Lower leg skin (tissue), 4 donors: ENCODE results near the gene PDCD1. TPM values are rescaled to one million over a fixed set of nuclear protein-coding genes. Genes with fewer than 3 reads are reported as not detected.
"Not testable (repeated sequence)": the region's sequence is repeated elsewhere in the genome, so short reads cannot be mapped to it uniquely, and the experiment has no call there.

Experiments used
- DNase-seq, 2 donors: peaks; one replicate each; pipeline ENCODE4 v3.0.0-alpha.2; 2019; ENCODE audit warnings: low spot score in 2 of 2
- H3K4me3 ChIP-seq: fragments of 200-600 bp; sonication (generic); 2 replicates; pipeline ENCODE4 v1.5.1; 2017; ENCODE audit warnings: mild to moderate bottlenecking, low read depth; ENCODE audit not compliant: poor library complexity, severe bottlenecking
- POLR2A ChIP-seq, 2 donors: fragments of 450-650 bp; IDR thresholded peaks; one replicate each; pipeline ENCODE4 v1.6.1; 2016 to 2017; ENCODE audit warnings: antibody characterized with exemption in 2 of 2, mild to moderate bottlenecking in 1 of 2, moderate library complexity in 1 of 2
- WGBS, 2 donors: methylation state at CpG; one replicate each; pipeline ENCODE4 v1.1.5; 2018; 5-methylcytosine and 5-hydroxymethylcytosine counted together
- intact Hi-C: fragments of 100-400 bp; cut with DNase I; formaldehyde crosslinking; loops from one replicate; pipeline ENCODE4 v1.15.0; 2023; ENCODE audit warnings: low total_unique reads
- total RNA-seq, 4 donors: library from RNA; depleted of rRNA; stranded (reverse); fragments of >200 nt; gene quantifications; one replicate each; pipeline ENCODE4 v1.1.0, GENCODE V29; 2016
- TF ChIP-seq, protein P1 (sequence below), 3 donors: fragments of 450-650 bp; IDR thresholded peaks; one replicate each; pipeline ENCODE4 v1.5.1; 2016; ENCODE audit warnings: antibody characterized with exemption in 3 of 3, mild to moderate bottlenecking in 3 of 3, moderate library complexity in 2 of 3

Gene PDCD1
- total RNA-seq, 4 donors from 2014 or later, result 0.42 to 1.3 (median 0.86) TPM; not detected in 1

DNA sequence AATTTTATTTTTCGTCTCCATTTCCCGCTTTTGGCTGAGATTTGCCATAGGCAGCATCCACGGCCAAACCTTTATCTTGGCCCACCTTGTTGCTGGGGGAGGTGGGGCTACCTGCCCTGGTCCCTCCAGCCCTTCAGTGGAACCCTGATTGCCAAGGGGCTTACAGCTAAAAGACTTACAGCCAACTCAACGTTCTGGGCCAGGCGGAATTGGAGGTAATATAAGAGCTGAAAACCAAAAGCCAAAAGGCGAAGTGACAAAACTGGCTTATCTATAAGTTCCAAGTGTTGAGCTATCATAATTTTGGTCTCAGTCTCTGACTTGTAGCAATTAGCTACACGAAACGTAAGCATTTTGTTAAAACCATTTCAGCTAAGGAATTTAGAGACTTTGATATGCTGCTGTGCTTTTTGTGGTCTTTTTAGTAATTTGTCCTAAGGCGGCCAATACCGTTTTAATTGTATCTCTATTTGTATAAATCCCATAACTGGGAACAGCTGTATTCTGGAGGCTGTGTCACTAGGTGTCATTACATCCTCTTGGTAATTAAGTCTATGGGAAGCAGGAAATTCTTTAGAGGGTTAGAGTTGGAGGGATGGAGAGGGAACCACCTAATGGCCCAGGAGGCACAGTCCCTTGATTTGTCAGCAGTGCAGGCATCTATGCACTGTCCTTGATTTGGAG, 24.0 kb downstream of the PDCD1 start:
- intact Hi-C loops, result no loop called here
- TF ChIP-seq, protein P1, sequence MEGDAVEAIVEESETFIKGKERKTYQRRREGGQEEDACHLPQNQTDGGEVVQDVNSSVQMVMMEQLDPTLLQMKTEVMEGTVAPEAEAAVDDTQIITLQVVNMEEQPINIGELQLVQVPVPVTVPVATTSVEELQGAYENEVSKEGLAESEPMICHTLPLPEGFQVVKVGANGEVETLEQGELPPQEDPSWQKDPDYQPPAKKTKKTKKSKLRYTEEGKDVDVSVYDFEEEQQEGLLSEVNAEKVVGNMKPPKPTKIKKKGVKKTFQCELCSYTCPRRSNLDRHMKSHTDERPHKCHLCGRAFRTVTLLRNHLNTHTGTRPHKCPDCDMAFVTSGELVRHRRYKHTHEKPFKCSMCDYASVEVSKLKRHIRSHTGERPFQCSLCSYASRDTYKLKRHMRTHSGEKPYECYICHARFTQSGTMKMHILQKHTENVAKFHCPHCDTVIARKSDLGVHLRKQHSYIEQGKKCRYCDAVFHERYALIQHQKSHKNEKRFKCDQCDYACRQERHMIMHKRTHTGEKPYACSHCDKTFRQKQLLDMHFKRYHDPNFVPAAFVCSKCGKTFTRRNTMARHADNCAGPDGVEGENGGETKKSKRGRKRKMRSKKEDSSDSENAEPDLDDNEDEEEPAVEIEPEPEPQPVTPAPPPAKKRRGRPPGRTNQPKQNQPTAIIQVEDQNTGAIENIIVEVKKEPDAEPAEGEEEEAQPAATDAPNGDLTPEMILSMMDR (IDR thresholded peaks at IDR 0.05), result no peak
- no peak for TF ChIP-seq POLR2A (IDR thresholded peaks at IDR 0.05)
- WGBS, 2 donors, result 78 to 80% methylated on average over 10 of the region's 10 CpGs
- peak in 1 of 2 donors; percentile 23 for DNase-seq
- no peak overlapping the region for H3K4me3 ChIP-seq

DNA sequence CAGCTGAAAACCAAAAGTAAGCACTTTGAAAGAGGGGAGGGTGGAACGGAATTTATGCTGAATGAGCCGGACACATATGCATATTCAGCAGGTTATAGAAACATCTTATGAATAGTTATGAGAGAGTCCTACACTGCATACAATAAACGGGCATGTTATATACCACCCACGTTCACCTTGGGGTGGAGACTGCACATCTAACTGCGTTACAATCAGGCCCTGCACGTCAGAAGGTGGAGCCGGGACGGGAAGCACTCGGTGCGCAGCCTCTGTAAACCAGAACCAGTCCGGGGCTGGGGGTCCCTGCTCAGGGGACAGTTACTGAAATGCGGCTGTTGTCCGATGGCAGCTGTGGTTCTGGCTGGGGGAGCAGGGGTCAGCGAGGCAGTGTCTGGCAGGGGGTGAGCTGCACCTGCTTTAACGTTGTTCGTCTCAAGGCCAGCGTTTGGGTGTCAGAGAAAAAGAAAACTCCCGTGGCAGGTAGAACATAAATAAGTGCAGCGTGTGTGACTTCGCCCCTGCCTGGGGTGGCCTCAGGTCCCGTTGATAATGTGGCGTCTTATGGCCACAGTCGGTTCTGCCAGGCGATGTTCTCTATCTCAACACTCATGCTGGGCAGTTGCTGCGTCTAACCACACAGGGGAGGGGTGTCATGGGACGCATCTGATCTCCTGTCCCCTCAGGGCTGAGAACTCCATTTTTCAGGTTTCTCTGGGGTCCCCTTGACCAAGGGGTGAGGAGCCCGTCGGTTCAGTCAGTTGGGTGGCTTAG, 24.8 kb downstream of the PDCD1 start:
- H3K4me3 ChIP-seq, intact Hi-C loops: not testable (repeated sequence)
- 78 to 79% methylated on average over 25 to 28 of the region's 28 CpGs for WGBS, 2 donors
- peak in 1 of 2 donors; percentile 58 for DNase-seq

DNA sequence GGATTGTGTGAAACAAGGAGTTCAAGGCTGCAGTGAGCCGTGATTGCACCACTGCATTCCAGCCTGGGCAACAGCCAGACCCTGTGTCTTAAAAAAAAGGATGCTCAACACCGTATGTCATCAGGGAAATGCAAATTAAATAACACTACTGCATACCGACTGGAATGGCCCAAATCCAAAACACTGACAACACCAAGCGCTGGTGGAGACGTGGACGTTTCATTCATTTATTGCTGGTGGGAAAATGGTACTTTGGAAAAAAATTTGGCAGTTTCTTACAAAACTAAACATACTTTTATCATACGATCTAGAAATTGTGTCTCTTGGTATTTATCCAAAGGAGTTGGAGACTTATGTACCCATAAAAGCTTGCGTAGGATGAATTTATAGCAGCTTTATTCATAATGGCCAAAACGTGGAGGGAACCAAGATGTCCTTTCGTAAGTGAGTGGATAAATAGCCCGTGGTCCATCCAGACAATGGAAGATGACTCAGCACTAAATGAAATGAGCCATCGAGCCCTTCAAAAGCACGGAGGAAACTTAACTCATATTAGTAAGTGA, 25.5 kb downstream of the PDCD1 start:
- H3K4me3 ChIP-seq, result no peak overlapping the region
- no peak for TF ChIP-seq POLR2A (IDR thresholded peaks at IDR 0.05)
- TF ChIP-seq, protein P1 (IDR thresholded peaks at IDR 0.05), result no peak
- peak in 1 of 2 donors; percentile 66 for DNase-seq
- intact Hi-C loops, result no loop called here
- WGBS, 2 donors, result 27 to 35% methylated on average over 13 of the region's 13 CpGs

DNA sequence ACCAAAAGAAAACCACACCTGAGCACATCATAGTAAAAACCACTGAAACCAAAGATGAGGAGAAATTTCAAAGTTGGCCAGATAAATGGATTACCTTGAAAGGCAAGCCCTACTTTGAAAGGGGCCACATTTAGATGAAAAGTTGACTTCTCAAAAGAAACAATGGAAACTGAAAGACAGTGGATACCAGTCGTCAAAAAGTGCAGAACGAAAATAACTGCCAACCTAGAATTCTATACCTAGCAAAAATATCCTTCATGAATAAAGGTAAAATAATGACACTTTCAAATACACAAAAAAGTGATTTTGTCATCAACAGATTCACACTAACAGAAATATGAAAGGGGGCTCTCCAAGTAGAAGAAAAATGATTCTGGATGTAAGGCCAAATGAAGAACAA, 31.3 kb downstream of the PDCD1 start:
- 80 to 86% methylated on average over 2 of the region's 2 CpGs for WGBS, 2 donors
- intact Hi-C loops, result no loop called here
- DNase-seq, result no peak
- no peak for TF ChIP-seq POLR2A (IDR thresholded peaks at IDR 0.05)
- TF ChIP-seq, protein P1 (IDR thresholded peaks at IDR 0.05), result no peak
- no peak overlapping the region for H3K4me3 ChIP-seq

DNA sequence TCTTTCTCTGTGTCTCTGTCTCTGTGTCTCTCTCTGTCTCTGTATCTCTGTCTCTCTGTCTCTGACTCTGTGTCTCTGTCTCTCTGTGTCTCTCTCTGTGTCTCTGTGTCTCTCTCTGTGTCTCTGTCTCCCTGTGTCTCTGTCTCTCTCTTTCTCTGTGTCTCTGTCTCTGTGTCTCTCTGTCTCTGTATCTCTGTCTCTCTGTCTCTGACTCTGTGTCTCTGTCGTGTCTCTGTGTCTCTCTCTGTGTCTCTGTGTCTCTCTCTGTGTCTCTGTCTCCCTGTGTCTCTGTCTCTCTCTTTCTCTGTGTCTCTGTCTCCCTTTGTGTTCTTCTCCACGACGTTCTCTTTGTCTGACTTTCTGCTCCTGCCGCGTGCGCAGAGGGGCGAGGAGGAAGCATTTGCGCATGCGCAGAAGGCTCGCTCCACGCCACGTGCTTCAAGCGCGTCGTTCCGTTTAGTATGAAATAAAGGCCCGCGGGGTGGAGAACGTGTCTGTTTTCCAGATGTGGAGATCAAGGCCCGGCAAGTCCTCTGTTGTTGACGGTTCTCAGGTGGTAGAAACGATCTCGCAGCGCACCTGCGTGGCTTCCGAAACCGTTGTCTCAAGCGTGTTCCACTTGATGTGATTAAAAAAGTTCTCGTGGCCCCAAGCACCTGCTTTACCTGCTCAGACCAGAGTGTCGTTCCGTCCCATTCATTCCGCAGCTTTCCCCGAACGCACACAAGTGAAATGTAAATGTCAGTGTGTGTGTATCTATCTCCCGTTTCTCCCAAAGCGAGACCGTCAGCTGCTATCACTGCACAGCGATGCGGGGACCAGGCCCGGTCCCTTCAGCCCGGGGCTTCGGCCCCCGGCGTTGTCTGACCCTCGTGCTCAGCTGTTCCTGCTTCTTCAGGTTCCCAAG, 34.9 kb downstream of the PDCD1 start:
- intact Hi-C loops, H3K4me3 ChIP-seq: not testable (repeated sequence)
- DNase-seq, result peak in 1 of 2 donors; percentile 75
- 81% methylated on average over 45 of the region's 45 CpGs for WGBS, 2 donors

DNA sequence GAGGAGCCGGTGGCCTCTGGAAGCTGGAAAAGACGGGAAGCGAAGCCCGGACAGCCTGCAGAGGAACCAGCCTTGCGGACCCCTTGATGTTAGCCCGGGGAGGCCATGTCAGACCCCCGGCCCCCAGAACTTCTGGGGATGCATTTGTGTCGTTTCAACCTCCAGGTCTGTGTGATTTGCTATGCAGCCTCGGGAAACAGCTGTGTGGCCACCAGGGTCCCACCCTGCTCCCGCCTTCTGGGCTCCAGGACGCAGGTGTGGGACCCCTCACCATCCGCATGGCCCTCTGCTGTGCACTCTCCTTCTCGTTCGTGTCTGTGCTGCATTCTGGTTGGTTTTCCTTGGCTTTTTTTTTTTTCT, 36.5 kb downstream of the PDCD1 start:
- DNase-seq, result no peak
- intact Hi-C loops, result no loop called here
- TF ChIP-seq POLR2A (IDR thresholded peaks at IDR 0.05), result no peak
- TF ChIP-seq, protein P1 (IDR thresholded peaks at IDR 0.05), result no peak
- 84 to 89% methylated on average over 14 of the region's 14 CpGs for WGBS, 2 donors
- H3K4me3 ChIP-seq, result no peak overlapping the region
